Liver (tissue), 9 donors: ENCODE measurements around the gene SCUBE1. TPM values are rescaled to one million over a fixed set of nuclear protein-coding genes. Genes with fewer than 3 reads are reported as not detected.
"Not testable (repeated sequence)": the region's sequence is repeated elsewhere in the genome, so short reads cannot be mapped to it uniquely, and the experiment has no call there.

Source experiments
- DNase-seq: peaks from one replicate; pipeline ENCODE4 v3.0.0-alpha.2; 2017; ENCODE audit warnings: low spot score
- H3K27ac ChIP-seq, 2 donors: one replicate each; pipeline ENCODE4 v1.7.0; 2013; ENCODE audit warnings: inconsistent platforms in 2 of 2, low read length in 2 of 2, control low read depth in 1 of 2, low read depth in 1 of 2, mild to moderate bottlenecking in 1 of 2
- H3K27me3 ChIP-seq, 4 donors: one replicate each; pipeline versions ENCODE4 v1.6.1 to v1.7.0; 2013; ENCODE audit warnings: low read length in 3 of 4, inconsistent platforms in 1 of 4, mild to moderate bottlenecking in 1 of 4, moderate library complexity in 1 of 4; ENCODE audit not compliant: control insufficient read depth in 4 of 4, insufficient read depth in 4 of 4
- H3K36me3 ChIP-seq, 4 donors: one replicate each; pipeline versions ENCODE4 v1.6.1 to v1.7.0; 2013; ENCODE audit warnings: low read length in 3 of 4, mild to moderate bottlenecking in 3 of 4, low read depth in 1 of 4, moderate library complexity in 1 of 4; ENCODE audit not compliant: control insufficient read depth in 4 of 4, insufficient read depth in 3 of 4
- H3K4me1 ChIP-seq, 4 donors: one replicate each; pipeline versions ENCODE4 v1.6.1 to v1.7.0; 2013; ENCODE audit warnings: low read length in 3 of 4, mild to moderate bottlenecking in 3 of 4, moderate library complexity in 1 of 4; ENCODE audit not compliant: control insufficient read depth in 4 of 4, insufficient read depth in 4 of 4
- H3K4me3 ChIP-seq, 3 donors: one replicate each; pipeline versions ENCODE4 v1.6.1 to v1.7.0; 2013; ENCODE audit warnings: low read length in 3 of 3, control low read depth in 1 of 3, low read depth in 1 of 3, mild to moderate bottlenecking in 1 of 3
- H3K9ac ChIP-seq, 2 donors: one replicate each; pipeline ENCODE4 v1.7.0; 2013; ENCODE audit warnings: low read length in 2 of 2, mild to moderate bottlenecking in 2 of 2, moderate library complexity in 2 of 2, control low read depth in 1 of 2, low read depth in 1 of 2
- H3K9me3 ChIP-seq, 4 donors: one replicate each; pipeline versions ENCODE4 v1.6.1 to v1.7.0; 2013; ENCODE audit warnings: low read length in 3 of 4; ENCODE audit not compliant: control insufficient read depth in 4 of 4
- CTCF ChIP-seq: fragments of 150-350 bp; IDR thresholded peaks from 2 replicates; pipeline ENCODE4 v1.5.1; 2017; ENCODE audit warnings: improper control_type of control experiment, low read depth, low read length; ENCODE audit not compliant: missing input control
- EGR1 ChIP-seq, 2 donors: IDR thresholded peaks; 2 replicates each; pipeline ENCODE4 v1.6.1; 2016 to 2018; ENCODE audit warnings: antibody characterized with exemption in 2 of 2, low read depth in 2 of 2
- FOXA1 ChIP-seq: IDR thresholded peaks from 2 replicates; pipeline ENCODE4 v1.6.1; 2016; ENCODE audit warnings: antibody characterized with exemption
- FOXA2 ChIP-seq: IDR thresholded peaks from 2 replicates; pipeline ENCODE4 v1.6.1; 2016; ENCODE audit warnings: antibody characterized with exemption
- GABPA ChIP-seq, 2 donors: IDR thresholded peaks in 1 of 2; conservative IDR thresholded peaks in 1 of 2; 2 replicates each; pipeline ENCODE4 v1.6.1; 2016; ENCODE audit warnings: antibody characterized with exemption in 2 of 2, mild to moderate bottlenecking in 1 of 2, moderate library complexity in 1 of 2
- HNF4A ChIP-seq, 2 donors: conservative IDR thresholded peaks; 2 replicates each; pipeline ENCODE4 v1.6.1; 2016; ENCODE audit warnings: antibody characterized with exemption in 2 of 2, mild to moderate bottlenecking in 2 of 2
- JUND ChIP-seq, 2 donors: IDR thresholded peaks; 2 replicates each; pipeline ENCODE4 v1.6.1; 2016; ENCODE audit warnings: antibody characterized with exemption in 2 of 2
- MAX ChIP-seq: IDR thresholded peaks from 2 replicates; pipeline ENCODE4 v1.6.1; 2016; ENCODE audit warnings: antibody characterized with exemption
- NR2F2 ChIP-seq: IDR thresholded peaks from 2 replicates; pipeline ENCODE4 v1.6.1; 2016; ENCODE audit warnings: antibody characterized with exemption
- RAD21 ChIP-seq, 2 donors: IDR thresholded peaks; 2 replicates each; pipeline ENCODE4 v1.6.1; 2016; ENCODE audit warnings: antibody characterized with exemption in 2 of 2, mild to moderate bottlenecking in 2 of 2
- RXRA ChIP-seq, 2 donors: IDR thresholded peaks; 2 replicates each; pipeline ENCODE4 v1.6.1; 2017 to 2018; ENCODE audit warnings: antibody characterized with exemption in 2 of 2, mild to moderate bottlenecking in 1 of 2
- TAF1 ChIP-seq: conservative IDR thresholded peaks from 2 replicates; pipeline ENCODE4 v1.6.1; 2016; ENCODE audit warnings: antibody characterized with exemption, mild to moderate bottlenecking
- WGBS: extraction: QIAGEN DNeasy Blood & Tissue Kit; methylation state at CpG from one replicate; pipeline ENCODE4 v1.1.7; 2013; 5-methylcytosine and 5-hydroxymethylcytosine counted together
- polyA plus RNA-seq, 2 donors: library from polyadenylated mRNA; stranded (reverse) in 1 of 2; unstranded in 1 of 2; fragments of 200-250 nt in 1 of 2; fragments of >200 nt in 1 of 2; fragmentation: Nextera tagmentation in 1 of 2; extraction: Ambion mirVana in 1 of 2; gene quantifications; one replicate each; pipeline versions ENCODE4 v1.2.1 to v1.2.3, GENCODE V29; 2013 to 2015
- total RNA-seq, 2 donors: library from RNA; depleted of rRNA; stranded (reverse); fragments of >200 nt; gene quantifications; one replicate each; pipeline ENCODE4 v1.2.3, GENCODE V29; 2014
- TF ChIP-seq, protein P1 (sequence below): IDR thresholded peaks from 2 replicates; pipeline ENCODE4 v1.6.1; 2016; ENCODE audit warnings: antibody characterized with exemption
- TF ChIP-seq, protein P2 (sequence below): IDR thresholded peaks from 2 replicates; pipeline ENCODE4 v1.6.1; 2016; ENCODE audit warnings: antibody characterized with exemption
- donor health status: healthy.
- donor health status: healthy.
- donor health status: healthy.
- donor health status: healthy.
- donor health status: healthy.

Gene SCUBE1
- total and polyA plus RNA-seq, 4 donors, result 0.07 to 0.46 (median 0.08) TPM; not detected in 1

DNA sequence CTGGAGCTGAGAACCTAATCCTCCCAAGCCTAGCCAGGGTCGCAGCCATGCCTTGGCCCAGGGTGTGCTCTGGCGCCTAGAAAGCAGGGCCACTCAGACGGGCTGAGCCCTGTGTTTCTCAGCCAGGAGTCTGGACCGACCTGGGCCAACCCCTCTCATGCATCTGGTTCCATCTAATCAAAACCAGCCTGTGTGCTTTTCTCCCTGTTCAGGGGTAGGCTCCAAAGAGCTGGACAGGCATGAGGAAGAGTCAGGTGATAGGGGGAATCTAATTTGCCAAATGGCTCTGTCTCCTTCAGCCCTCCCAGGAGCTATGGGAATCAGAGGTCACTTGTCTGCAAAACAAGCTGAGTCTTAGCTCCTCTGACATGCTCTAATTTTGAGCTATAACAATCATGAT, 55.7 kb downstream of the SCUBE1 start:
- no peak overlapping the region for H3K9ac ChIP-seq
- H3K9me3 ChIP-seq, result no peaks in the 10 kb centered on the region
- WGBS, result 94% methylated on average over 4 of the region's 4 CpGs
- H3K36me3 ChIP-seq, result no peaks in the 10 kb centered on the region
- H3K27me3 ChIP-seq, result no peaks in the 10 kb centered on the region
- no peak for DNase-seq
- no peak overlapping the region for H3K27ac ChIP-seq
- TF ChIP-seq, protein P1, sequence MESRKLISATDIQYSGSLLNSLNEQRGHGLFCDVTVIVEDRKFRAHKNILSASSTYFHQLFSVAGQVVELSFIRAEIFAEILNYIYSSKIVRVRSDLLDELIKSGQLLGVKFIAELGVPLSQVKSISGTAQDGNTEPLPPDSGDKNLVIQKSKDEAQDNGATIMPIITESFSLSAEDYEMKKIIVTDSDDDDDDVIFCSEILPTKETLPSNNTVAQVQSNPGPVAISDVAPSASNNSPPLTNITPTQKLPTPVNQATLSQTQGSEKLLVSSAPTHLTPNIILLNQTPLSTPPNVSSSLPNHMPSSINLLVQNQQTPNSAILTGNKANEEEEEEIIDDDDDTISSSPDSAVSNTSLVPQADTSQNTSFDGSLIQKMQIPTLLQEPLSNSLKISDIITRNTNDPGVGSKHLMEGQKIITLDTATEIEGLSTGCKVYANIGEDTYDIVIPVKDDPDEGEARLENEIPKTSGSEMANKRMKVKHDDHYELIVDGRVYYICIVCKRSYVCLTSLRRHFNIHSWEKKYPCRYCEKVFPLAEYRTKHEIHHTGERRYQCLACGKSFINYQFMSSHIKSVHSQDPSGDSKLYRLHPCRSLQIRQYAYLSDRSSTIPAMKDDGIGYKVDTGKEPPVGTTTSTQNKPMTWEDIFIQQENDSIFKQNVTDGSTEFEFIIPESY, result no peak
- no peak for TF ChIP-seq RAD21 (IDR thresholded peaks at IDR 0.05)
- no peak for TF ChIP-seq FOXA2
- no peak for TF ChIP-seq NR2F2
- no peak for TF ChIP-seq TAF1
- TF ChIP-seq HNF4A (conservative IDR thresholded peaks at IDR 0.05), result no peak
- TF ChIP-seq RXRA (IDR thresholded peaks at IDR 0.05), result no peak
- TF ChIP-seq MAX, result no peak
- TF ChIP-seq FOXA1, result no peak
- TF ChIP-seq EGR1 (IDR thresholded peaks at IDR 0.05; ENCODE audit: low read depth in 2 of 2), result no peak
- no peak overlapping the region for H3K4me3 ChIP-seq
- no peaks in the 10 kb centered on the region for H3K4me1 ChIP-seq

GRCh38 chr22:43281394-43281793, 61.8 kb downstream of the SCUBE1 start:
- Histone ChIP-seq H3K4me3 (no peak overlapping the region), H3K4me1 (no peaks in the 10 kb centered on the region), H3K27ac (no peak overlapping the region), H3K9me3 (no peaks in the 10 kb centered on the region), H3K36me3 (no peaks in the 10 kb centered on the region), H3K9ac (no peak overlapping the region), H3K27me3 (no peaks in the 10 kb centered on the region)
- DNase-seq, result no peak
- TF ChIP-seq, protein P1, result no peak
- TF ChIP-seq CTCF (no peak), MAX (no peak), GABPA (IDR thresholded peaks at IDR 0.05 in 1 of 2, conservative IDR thresholded peaks at IDR 0.05 in 1 of 2) (no peak), JUND (IDR thresholded peaks at IDR 0.05) (no peak), TAF1 (no peak), NR2F2 (no peak), EGR1 (IDR thresholded peaks at IDR 0.05; ENCODE audit: low read depth in 2 of 2) (no peak), FOXA2 (no peak), HNF4A (conservative IDR thresholded peaks at IDR 0.05) (no peak), FOXA1 (no peak)
- TF ChIP-seq, protein P2, sequence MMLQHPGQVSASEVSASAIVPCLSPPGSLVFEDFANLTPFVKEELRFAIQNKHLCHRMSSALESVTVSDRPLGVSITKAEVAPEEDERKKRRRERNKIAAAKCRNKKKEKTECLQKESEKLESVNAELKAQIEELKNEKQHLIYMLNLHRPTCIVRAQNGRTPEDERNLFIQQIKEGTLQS, result no peak
- WGBS, result 83% methylated on average over 2 of the region's 2 CpGs

DNA sequence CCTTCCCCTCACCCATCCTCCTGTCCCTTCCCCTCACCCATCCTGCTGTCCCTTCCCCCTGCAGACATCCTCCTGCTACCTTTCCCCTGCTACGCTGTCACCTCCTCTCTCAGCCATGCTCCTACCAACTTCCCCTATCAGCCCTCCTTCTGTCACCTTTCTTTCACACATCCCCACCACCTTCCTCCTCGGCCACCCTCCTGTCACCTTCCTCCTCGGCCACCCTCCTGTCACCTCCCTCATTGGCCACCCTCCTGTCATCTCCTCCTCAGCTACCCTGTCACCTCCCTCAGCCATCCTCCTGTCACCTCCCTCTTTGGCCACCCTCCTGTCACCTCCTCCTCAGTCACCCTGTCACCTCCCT, 62.7 kb downstream of the SCUBE1 start:
- H3K9me3 ChIP-seq, H3K4me3 ChIP-seq, H3K9ac ChIP-seq, H3K27ac ChIP-seq, H3K36me3 ChIP-seq, DNase-seq, H3K27me3 ChIP-seq, H3K4me1 ChIP-seq: not testable (repeated sequence)
- WGBS, result 84% methylated on average over 3 of the region's 3 CpGs
